MCF 10A (cell line): ENCODE measurements around the gene CDK14. TPM values are rescaled to one million over a fixed set of nuclear protein-coding genes. Genes with fewer than 3 reads are reported as not detected.

ENCODE experiments used
- BruUV-seq: library from RNA; stranded (reverse); fragments of 400-500 nt; replicated peaks from 2 replicates; lab custom pipeline; 2021; lab: Mats Ljungman, UMichigan
- CTCF ChIA-PET: fragments of 300-600 bp; sonication (Branson Sonifier 250); formaldehyde crosslinking; extraction: SDS; loops from one replicate; lab custom pipeline; 2021; ENCODE audit warnings: antibody characterized with exemption, inconsistent platforms; lab: Yijun Ruan, JAX
- POLR2A ChIA-PET: fragments of 300-600, 350-650 bp; sonication (Branson Sonifier 250); formaldehyde crosslinking; extraction: SDS; loops from one replicate; lab custom pipeline; 2020; ENCODE audit warnings: antibody characterized with exemption, inconsistent platforms; lab: Yijun Ruan, JAX
- DNase-seq: peaks from one replicate; pipeline ENCODE4 v3.0.0-alpha.2; 2018; ENCODE audit not compliant: unreplicated experiment
- H3K27ac Mint-ChIP-seq: one replicate; pipeline ENCODE4 v1.8.0; 2022; ENCODE audit warnings: mild to moderate bottlenecking, low read depth, mixed read lengths; ENCODE audit not compliant: unreplicated experiment
- H3K27me3 Mint-ChIP-seq: one replicate; pipeline ENCODE4 v1.8.0; 2022; ENCODE audit warnings: mixed read lengths; ENCODE audit not compliant: insufficient read depth, unreplicated experiment
- H3K36me3 Mint-ChIP-seq: one replicate; pipeline ENCODE4 v1.8.0; 2022; ENCODE audit warnings: mild to moderate bottlenecking, moderate library complexity, mixed read lengths; ENCODE audit not compliant: insufficient read depth, unreplicated experiment
- H3K4me1 Mint-ChIP-seq: one replicate; pipeline ENCODE4 v1.8.0; 2022; ENCODE audit warnings: mixed read lengths; ENCODE audit not compliant: insufficient read depth, unreplicated experiment
- H3K4me3 Mint-ChIP-seq: one replicate; pipeline ENCODE4 v1.8.0; 2022; ENCODE audit warnings: mild to moderate bottlenecking, moderate library complexity, mixed read lengths; ENCODE audit not compliant: unreplicated experiment
- H3K9me3 Mint-ChIP-seq: one replicate; pipeline ENCODE4 v1.8.0; 2022; ENCODE audit warnings: mixed read lengths; ENCODE audit not compliant: unreplicated experiment
- CTCF ChIP-seq: fragments of 200-600 bp; IDR thresholded peaks from one replicate; pipeline ENCODE4 v1.8.0; 2022; ENCODE audit warnings: antibody characterized with exemption, mild to moderate bottlenecking; ENCODE audit not compliant: unreplicated experiment
- intact Hi-C: fragments of 100-400 bp; cut with micrococcal nuclease; formaldehyde crosslinking; loops from 2 replicates; pipeline ENCODE4 v1.14.1; 2022
- total RNA-seq: library from RNA; stranded (reverse); gene quantifications from 2 replicates; pipeline ENCODE4 v1.2.3, GENCODE V29; 2022

CDK14 gene
- total RNA-seq, 1 experiment from 2014 or later = 32.0 TPM

GRCh38 chr7:90841759-90842429 lies 245.8 kb downstream of the CDK14 start:
- H3K4me1 Mint-ChIP-seq = no peaks in the 10 kb centered on the region
- no TSS peak for BruUV-seq
- peaks cover 7% of the 10 kb centered on the region for H3K36me3 Mint-ChIP-seq
- no peak overlapping the region for H3K27ac Mint-ChIP-seq
- no peak overlapping the region for H3K4me3 Mint-ChIP-seq
- no peaks in the 10 kb centered on the region for H3K27me3 Mint-ChIP-seq
- no peak for TF ChIP-seq CTCF
- no peaks in the 10 kb centered on the region for H3K9me3 Mint-ChIP-seq
- POLR2A ChIA-PET = interaction anchor here (0.5 to 0.6 kb wide), 3 partner anchors 39 to 257 kb away, joined by 3 read pairs; no protein-coding TSS in a partner anchor
- intact Hi-C loops = no loop called here
- CTCF ChIA-PET = interaction anchor here (0.6 kb wide), 1 partner anchor 1619 kb away, joined by 3 read pairs; no protein-coding TSS in a partner anchor
- no peak for DNase-seq

GRCh38 chr7:90842430-90842788 lies 246.3 kb downstream of the CDK14 start:
- ChIA-PET CTCF (interaction anchor here (0.6 kb wide), 1 partner anchor 1619 kb away, joined by 3 read pairs; no protein-coding TSS in a partner anchor), POLR2A (interaction anchor here (0.5 to 0.6 kb wide), 2 partner anchors 40 to 75 kb away, joined by 3 read pairs; no protein-coding TSS in a partner anchor)
- H3K27me3 Mint-ChIP-seq = no peaks in the 10 kb centered on the region
- peaks cover 7% of the 10 kb centered on the region for H3K36me3 Mint-ChIP-seq
- no peak for DNase-seq
- BruUV-seq = no TSS peak
- H3K9me3 Mint-ChIP-seq = no peaks in the 10 kb centered on the region
- TF ChIP-seq CTCF = no peak
- H3K4me3 Mint-ChIP-seq = no peak overlapping the region
- H3K4me1 Mint-ChIP-seq = no peaks in the 10 kb centered on the region
- H3K27ac Mint-ChIP-seq = no peak overlapping the region
- intact Hi-C loops = no loop called here

- ChIA-PET CTCF (interaction anchor here (0.7 to 1.4 kb wide), 2 partner anchors 10 to 18 kb away, joined by 3 read pairs; no protein-coding TSS in a partner anchor), POLR2A (interaction anchor here (0.6 kb wide), 1 partner anchor 26 kb away, joined by 4 read pairs; no protein-coding TSS in a partner anchor)
- no peaks in the 10 kb centered on the region for H3K4me1 Mint-ChIP-seq
- H3K9me3 Mint-ChIP-seq = no peaks in the 10 kb centered on the region
- no TSS peak for BruUV-seq
- no peaks in the 10 kb centered on the region for H3K27me3 Mint-ChIP-seq
- peaks cover 7% of the 10 kb centered on the region for H3K36me3 Mint-ChIP-seq
- intact Hi-C loops = no loop called here
- H3K4me3 Mint-ChIP-seq = no peak overlapping the region
- TF ChIP-seq CTCF = no peak
- DNase-seq = no peak
- no peak overlapping the region for H3K27ac Mint-ChIP-seq
These were observed 247.4 kb downstream of the CDK14 start for GRCh38 chr7:90843472-90843871.

GRCh38 chr7:90844421-90844820 lies 248.3 kb downstream of the CDK14 start:
- BruUV-seq = no TSS peak
- Mint-ChIP-seq H3K4me1 (no peaks in the 10 kb centered on the region), H3K27ac (no peak overlapping the region), H3K36me3 (no peaks in the 10 kb centered on the region), H3K27me3 (no peaks in the 10 kb centered on the region), H3K4me3 (no peak overlapping the region), H3K9me3 (no peaks in the 10 kb centered on the region)
- POLR2A ChIA-PET = no interaction called here
- intact Hi-C loops = no loop called here
- CTCF ChIA-PET = interaction anchor here (0.5 to 1.4 kb wide), 4 partner anchors 9 to 500 kb away, joined by 3 to 4 read pairs (median 3); no protein-coding TSS in a partner anchor
- no peak for TF ChIP-seq CTCF
- DNase-seq = no peak
